CD4-positive, alpha-beta T cell treated with Interleukin-6 for 4 hours (primary cell): ENCODE results near the gene TIMP4.

Source experiments
- DNase-seq: peaks from one replicate; pipeline ENCODE4 v3.0.0-alpha.2; 2020; ENCODE audit warnings: mixed read lengths

TIMP4 gene

GRCh38 chr3:12185172-12185710, 26.5 kb upstream of the TIMP4 start:
- no peak for DNase-seq

- no peak for DNase-seq
Measured at GRCh38 chr3:12184541-12184940, 25.8 kb upstream of the TIMP4 start.

- DNase-seq = no peak
Measured at GRCh38 chr3:12182687-12183441, 24.2 kb upstream of the TIMP4 start.

- no peak for DNase-seq
Measured at GRCh38 chr3:12181806-12182205, 23.1 kb upstream of the TIMP4 start.

GRCh38 chr3:12181301-12181700, 22.6 kb upstream of the TIMP4 start:
- no peak for DNase-seq

GRCh38 chr3:12180631-12181030, 21.9 kb upstream of the TIMP4 start:
- DNase-seq = no peak

- no peak for DNase-seq
Measured at GRCh38 chr3:12180218-12180617, 21.5 kb upstream of the TIMP4 start.

GRCh38 chr3:12179441-12179840, 20.7 kb upstream of the TIMP4 start:
- DNase-seq = no peak

- no peak for DNase-seq
Measured at GRCh38 chr3:12178091-12178820, 19.5 kb upstream of the TIMP4 start.

GRCh38 chr3:12177126-12177525, 18.4 kb upstream of the TIMP4 start:
- DNase-seq = no peak

- DNase-seq = no peak
Measured at GRCh38 chr3:12175844-12176453, 17.2 kb upstream of the TIMP4 start.

- DNase-seq = no peak
Measured at GRCh38 chr3:12175137-12175593, 16.5 kb upstream of the TIMP4 start.

- no peak for DNase-seq
Measured at GRCh38 chr3:12170207-12170606, 11.5 kb upstream of the TIMP4 start.

GRCh38 chr3:12165909-12166308, 7.2 kb upstream of the TIMP4 start:
- DNase-seq = no peak

- DNase-seq = no peak
Measured at GRCh38 chr3:12159227-12159601, 502 bp upstream of the TIMP4 start.

- DNase-seq = no peak
Measured at GRCh38 chr3:12157026-12157425, 1.7 kb downstream of the TIMP4 start.

- DNase-seq = no peak
Measured at GRCh38 chr3:12155828-12156227, 2.9 kb downstream of the TIMP4 start.

- no peak for DNase-seq
Measured at GRCh38 chr3:12155264-12155663, 3.4 kb downstream of the TIMP4 start.

- no peak for DNase-seq
Measured at GRCh38 chr3:12154151-12154550, 4.6 kb downstream of the TIMP4 start.

- DNase-seq = no peak
Measured at GRCh38 chr3:12150112-12150511, 8.6 kb downstream of the TIMP4 start.

- DNase-seq = no peak
Measured at GRCh38 chr3:12149029-12149428, 9.7 kb downstream of the TIMP4 start.

- no peak for DNase-seq
Measured at GRCh38 chr3:12148183-12148940, 10.3 kb downstream of the TIMP4 start.
